Vagina (tissue), 2 donors: Measurements from ENCODE around the gene SPECC1L. TPM values are rescaled to one million over a fixed set of nuclear protein-coding genes. Genes with fewer than 3 reads are reported as not detected.

Source experiments
- DNase-seq, 2 donors: peaks; one replicate each; pipeline ENCODE4 v3.0.0-alpha.2; 2017; ENCODE audit errors: extremely low spot score in 2 of 2
- H3K27ac ChIP-seq: fragments of 200-600 bp; sonication (generic); one replicate; pipeline ENCODE4 v1.5.1; 2019
- H3K27me3 ChIP-seq: fragments of 200-600 bp; sonication (generic); one replicate; pipeline ENCODE4 v1.5.1; 2019
- H3K36me3 ChIP-seq, 2 donors: fragments of 200-600 bp; sonication (generic); one replicate each; pipeline ENCODE4 v1.5.1; 2017 to 2019
- H3K4me1 ChIP-seq: fragments of 200-600 bp; sonication (generic); one replicate; pipeline ENCODE4 v1.5.1; 2019
- H3K4me3 ChIP-seq, 2 donors: fragments of 200-600 bp; sonication (generic); 1 replicate in 1 of 2; 2 replicates in 1 of 2; pipeline ENCODE4 v1.5.1; 2016 to 2019
- H3K9me3 ChIP-seq: fragments of 200-600 bp; sonication (generic); one replicate; pipeline ENCODE4 v1.5.1; 2019
- CTCF ChIP-seq, 3 experiments: fragments of 450-650 bp in 2 of 3; fragments of 200-600 bp in 1 of 3; sonication (generic) in 1 of 3; IDR thresholded peaks; one replicate each; pipeline ENCODE4 v1.5.1; 2017 to 2019; ENCODE audit warnings: antibody characterized with exemption in 3 of 3, mild to moderate bottlenecking in 2 of 3, moderate library complexity in 2 of 3
- POLR2A ChIP-seq, 2 donors: fragments of 450-650 bp; IDR thresholded peaks; one replicate each; pipeline ENCODE4 v1.6.1; 2017; ENCODE audit warnings: antibody characterized with exemption in 2 of 2, mild to moderate bottlenecking in 2 of 2, moderate library complexity in 2 of 2
- POLR2AphosphoS5 ChIP-seq, 2 donors: sonication (generic); formaldehyde crosslinking; IDR thresholded peaks; one replicate each; pipeline ENCODE4 v1.9.0; 2017; ENCODE audit warnings: antibody characterized with exemption in 2 of 2, mild to moderate bottlenecking in 2 of 2, low read depth in 1 of 2; ENCODE audit not compliant: insufficient read depth in 1 of 2
- intact Hi-C: fragments of 100-400 bp; cut with DNase I; formaldehyde crosslinking; loops from one replicate; pipeline ENCODE4 v1.15.1; 2023
- total RNA-seq: library from RNA; depleted of rRNA; stranded (reverse); fragments of >200 nt; gene quantifications from one replicate; pipeline ENCODE4 v1.2.3, GENCODE V29; 2016

Gene SPECC1L
- total RNA-seq, 1 donor from 2014 or later: 38.8 TPM

DNA sequence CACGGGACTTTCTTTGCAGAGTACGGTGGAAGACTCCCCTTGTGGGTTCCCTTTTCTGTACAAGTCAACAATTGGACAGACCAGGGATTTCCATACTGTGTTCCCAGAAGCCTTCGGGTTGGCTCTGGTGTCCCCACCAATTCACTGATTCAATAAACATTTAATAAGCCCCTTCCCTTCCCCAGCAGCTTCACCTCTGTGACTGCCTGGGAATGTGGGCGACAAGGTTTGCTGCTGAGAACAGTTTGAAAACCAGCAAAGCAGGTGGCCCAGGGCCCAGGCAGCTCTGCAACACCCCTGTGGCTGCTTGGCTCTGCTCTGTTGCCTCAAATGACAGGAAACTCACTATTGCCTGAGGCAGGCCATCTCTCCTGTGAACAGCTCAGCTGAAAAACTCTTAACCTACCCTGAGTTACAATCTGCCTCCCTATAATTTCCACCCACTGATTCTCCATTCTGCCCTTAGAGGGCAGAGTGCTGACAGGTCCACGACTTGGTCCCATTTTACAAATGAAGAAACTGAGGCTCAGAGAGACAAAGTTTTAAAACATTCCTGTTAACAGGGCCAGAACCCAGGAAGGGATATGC is 167.2 kb downstream of the SPECC1L start:
- no peak overlapping the region for H3K4me3 ChIP-seq
- H3K27ac ChIP-seq: no peak overlapping the region
- no peak for TF ChIP-seq POLR2AphosphoS5 (IDR thresholded peaks at IDR 0.05; ENCODE audit: insufficient read depth in 1 of 2, low read depth in 1 of 2)
- TF ChIP-seq POLR2A (IDR thresholded peaks at IDR 0.05): no peak
- TF ChIP-seq CTCF (IDR thresholded peaks at IDR 0.05): no peak
- intact Hi-C loops: no loop called here
- peaks cover 28% of the 10 kb centered on the region for H3K4me1 ChIP-seq
- H3K9me3 ChIP-seq: no peaks in the 10 kb centered on the region
- no peaks in the 10 kb centered on the region for H3K27me3 ChIP-seq
- no peak for DNase-seq
- no peaks in the 10 kb centered on the region for H3K36me3 ChIP-seq

- H3K4me1 ChIP-seq: peaks cover 4% of the 10 kb centered on the region
- TF ChIP-seq CTCF (IDR thresholded peaks at IDR 0.05): no peak
- no peak for TF ChIP-seq POLR2AphosphoS5 (IDR thresholded peaks at IDR 0.05; ENCODE audit: insufficient read depth in 1 of 2, low read depth in 1 of 2)
- no peaks in the 10 kb centered on the region for H3K9me3 ChIP-seq
- no peak for DNase-seq
- no peak overlapping the region for H3K4me3 ChIP-seq
- no peaks in the 10 kb centered on the region for H3K36me3 ChIP-seq
- intact Hi-C loops: no loop called here
- no peak overlapping the region for H3K27ac ChIP-seq
- H3K27me3 ChIP-seq: no peaks in the 10 kb centered on the region
These were observed 169.7 kb downstream of the SPECC1L start for GRCh38 chr22:24440270-24440717.

- DNase-seq: no peak
- Histone ChIP-seq H3K27me3 (no peaks in the 10 kb centered on the region), H3K36me3 (no peaks in the 10 kb centered on the region), H3K9me3 (no peaks in the 10 kb centered on the region), H3K4me1 (no peaks in the 10 kb centered on the region), H3K4me3 (no peak overlapping the region), H3K27ac (no peak overlapping the region)
- intact Hi-C loops: no loop called here
- no peak for TF ChIP-seq POLR2AphosphoS5 (IDR thresholded peaks at IDR 0.05; ENCODE audit: insufficient read depth in 1 of 2, low read depth in 1 of 2)
- no peak for TF ChIP-seq POLR2A (IDR thresholded peaks at IDR 0.05)
- no peak for TF ChIP-seq CTCF (IDR thresholded peaks at IDR 0.05)
These were observed 170.2 kb downstream of the SPECC1L start for GRCh38 chr22:24440718-24441405.

DNA sequence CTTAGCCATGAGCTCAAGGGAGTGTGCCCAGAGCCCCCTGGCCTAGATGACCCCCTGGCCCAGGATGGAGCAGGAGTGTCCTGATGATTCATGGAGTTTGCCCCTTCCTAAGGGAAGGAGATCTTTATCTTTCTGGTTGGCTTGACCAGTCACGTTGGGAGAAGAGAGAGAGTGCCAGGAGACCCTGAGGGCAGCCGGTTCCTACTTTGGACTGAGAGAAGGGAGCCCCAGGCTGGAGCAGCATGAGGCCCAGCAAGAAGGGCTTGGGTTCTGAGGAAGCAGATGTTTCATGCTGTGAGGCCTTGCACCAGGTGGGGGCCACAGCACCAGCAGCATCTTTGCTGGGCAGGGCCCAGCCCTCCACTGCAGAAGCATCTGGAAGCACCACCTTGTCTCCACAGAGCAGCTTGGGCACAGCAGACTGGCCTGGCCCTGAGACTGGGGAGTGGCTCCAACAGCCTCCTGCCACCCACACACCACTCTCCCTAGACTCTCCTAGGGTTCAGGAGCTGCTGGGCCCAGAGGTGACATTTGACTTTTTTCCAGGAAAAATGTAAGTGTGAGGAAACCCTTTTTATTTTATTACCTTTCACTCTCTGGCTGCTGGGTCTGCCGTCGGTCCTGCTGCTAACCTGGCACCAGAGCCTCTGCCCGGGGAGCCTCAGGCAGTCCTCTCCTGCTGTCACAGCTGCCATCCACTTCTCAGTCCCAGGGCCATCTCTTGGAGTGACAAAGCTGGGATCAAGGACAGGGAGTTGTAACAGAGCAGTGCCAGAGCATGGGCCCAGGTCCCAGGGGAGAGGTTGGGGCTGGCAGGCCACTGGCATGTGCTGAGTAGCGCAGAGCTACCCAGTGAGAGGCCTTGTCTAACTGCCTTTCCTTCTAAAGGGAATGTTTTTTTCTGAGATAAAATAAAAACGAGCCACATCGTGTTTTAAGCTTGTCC is 171.0 kb downstream of the SPECC1L start:
- no peak for DNase-seq
- Histone ChIP-seq H3K27me3 (no peaks in the 10 kb centered on the region), H3K27ac (no peak overlapping the region), H3K4me1 (no peaks in the 10 kb centered on the region), H3K36me3 (no peaks in the 10 kb centered on the region), H3K4me3 (no peak overlapping the region), H3K9me3 (no peaks in the 10 kb centered on the region)
- intact Hi-C loops: no loop called here
- no peak for TF ChIP-seq POLR2AphosphoS5 (IDR thresholded peaks at IDR 0.05; ENCODE audit: insufficient read depth in 1 of 2, low read depth in 1 of 2)
- no peak for TF ChIP-seq POLR2A (IDR thresholded peaks at IDR 0.05)
- TF ChIP-seq CTCF (IDR thresholded peaks at IDR 0.05): no peak
